Inferior parietal cortex (tissue), 1 donor: ENCODE measurements around the gene PRM3.

ENCODE experiments used
- DNase-seq: peaks from one replicate; pipeline ENCODE4 v3.0.0-alpha.2; 2016; ENCODE audit errors: extremely low spot score

The PRM3 gene

GRCh38 chr16:11242658-11243057 is 30.8 kb downstream of the PRM3 start:
- no peak for DNase-seq

- no peak for DNase-seq
Measured at GRCh38 chr16:11241480-11242204, 31.8 kb downstream of the PRM3 start.

- no peak for DNase-seq
Measured at GRCh38 chr16:11240636-11241473, 32.6 kb downstream of the PRM3 start.

DNA sequence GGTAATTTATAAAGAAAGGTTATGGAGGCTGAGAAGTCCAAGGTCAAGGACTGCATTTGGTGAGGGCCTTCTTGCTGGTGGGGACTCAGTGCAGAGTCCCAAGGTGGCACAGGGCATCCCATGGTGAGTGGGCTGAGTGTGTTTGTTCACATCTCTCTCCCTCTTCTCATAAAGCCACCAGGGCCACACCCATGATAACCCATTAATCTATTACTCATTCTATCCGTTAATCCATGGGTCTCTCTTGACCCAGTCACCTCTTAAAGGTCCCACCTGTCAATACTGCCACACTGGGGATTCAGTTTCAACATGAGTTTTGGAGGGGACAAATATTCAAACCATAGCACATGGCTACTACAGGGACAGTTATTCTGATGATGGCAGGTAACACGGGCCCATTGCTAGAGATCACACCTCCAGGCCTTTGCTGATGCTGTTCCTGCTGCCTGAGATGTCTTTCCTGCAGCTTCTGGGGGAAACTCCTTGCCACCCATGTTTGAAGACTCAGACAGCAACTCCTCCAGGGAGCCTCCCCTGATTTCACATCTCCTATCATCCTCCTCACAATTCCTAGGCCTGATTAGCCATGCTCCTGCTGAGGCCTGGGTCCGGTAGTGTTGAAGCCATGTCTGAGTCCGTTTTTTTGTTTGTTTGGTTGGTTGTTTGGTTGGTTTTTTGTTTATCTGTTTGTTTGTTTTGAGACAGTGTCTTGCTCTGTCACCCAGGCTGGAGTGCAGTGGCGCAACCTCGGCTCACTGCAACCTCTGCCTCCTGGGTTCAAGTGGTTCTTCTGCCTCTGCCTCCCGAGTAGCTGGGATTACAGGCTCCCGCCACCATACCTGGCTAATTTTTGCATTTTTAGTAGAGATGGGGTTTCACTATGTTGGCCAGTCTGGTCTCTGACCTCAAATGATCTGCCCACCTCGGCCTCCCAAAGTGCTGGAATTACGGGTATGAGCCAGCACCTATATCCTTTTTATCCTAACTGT is 33.5 kb downstream of the PRM3 start:
- DNase-seq: no peak

- DNase-seq: no peak
Measured at GRCh38 chr16:11238272-11239202, 34.9 kb downstream of the PRM3 start.

- DNase-seq: no peak
Measured at GRCh38 chr16:11236461-11237254, 36.8 kb downstream of the PRM3 start.

- no peak for DNase-seq
Measured at GRCh38 chr16:11235703-11235991, 37.8 kb downstream of the PRM3 start.

GRCh38 chr16:11234884-11235702 is 38.3 kb downstream of the PRM3 start:
- DNase-seq: no peak

- no peak for DNase-seq
Measured at GRCh38 chr16:11233727-11234376, 39.6 kb downstream of the PRM3 start.

- peak; percentile 33 for DNase-seq
Measured at GRCh38 chr16:11232852-11233726, 40.3 kb downstream of the PRM3 start.

DNA sequence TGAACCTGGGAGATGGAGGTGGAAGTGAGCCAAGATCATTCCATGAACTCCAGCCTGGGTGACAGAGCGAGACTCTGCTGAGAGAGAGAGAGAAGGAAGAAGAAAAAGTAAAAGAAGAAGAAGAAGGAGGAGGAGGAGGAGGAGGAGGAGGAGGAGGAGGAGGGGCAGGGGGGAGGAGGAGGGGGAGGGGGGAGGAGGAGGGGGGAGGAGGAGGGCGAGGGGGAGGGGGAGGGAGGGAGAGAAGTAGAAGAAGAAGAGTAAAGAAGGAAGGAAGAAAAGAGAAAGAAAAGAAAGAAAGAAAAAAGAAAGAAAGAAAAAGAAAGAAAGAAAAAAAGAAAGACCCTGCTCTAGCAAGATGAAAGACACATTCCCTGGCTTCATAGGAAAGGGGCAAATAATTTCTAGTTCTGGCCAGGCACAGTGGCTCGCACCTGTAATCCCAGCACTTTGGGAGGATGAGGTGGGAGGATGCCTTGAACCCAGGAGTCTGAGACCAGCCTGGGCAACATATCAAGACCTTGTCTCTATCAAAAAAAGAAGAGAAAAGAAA is 41.1 kb downstream of the PRM3 start:
- no peak for DNase-seq

DNA sequence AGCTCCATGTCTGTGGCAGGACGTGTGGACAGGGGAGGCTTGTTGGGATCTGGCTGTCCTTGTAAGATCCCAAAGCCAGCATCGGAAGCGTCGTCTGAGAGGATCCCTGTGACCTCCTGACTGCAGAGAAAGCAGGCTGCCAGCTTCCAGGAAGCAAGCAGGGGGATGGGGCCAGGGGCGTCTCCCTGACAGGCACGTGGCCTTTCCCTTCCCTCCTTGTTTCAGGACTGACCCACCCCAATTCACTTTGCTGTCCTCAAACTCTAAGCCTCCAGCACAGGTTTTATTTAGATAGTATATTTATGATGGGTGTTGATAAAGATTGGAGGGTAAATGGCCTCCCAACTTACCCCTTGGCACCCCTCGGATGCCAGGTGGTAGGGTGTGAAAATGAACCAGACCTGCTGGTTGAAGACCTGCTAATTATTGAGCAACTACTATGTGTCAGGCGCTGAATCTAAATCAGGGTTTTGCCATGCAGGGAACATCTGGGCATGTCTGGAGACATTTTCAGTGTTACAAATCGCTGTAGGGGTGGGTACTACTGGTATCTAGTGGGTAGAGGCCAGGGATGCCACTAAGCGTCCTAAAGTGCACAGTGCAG is 42.0 kb downstream of the PRM3 start:
- DNase-seq: no peak

- no peak for DNase-seq
Measured at GRCh38 chr16:11229906-11230305, 43.5 kb downstream of the PRM3 start.

DNA sequence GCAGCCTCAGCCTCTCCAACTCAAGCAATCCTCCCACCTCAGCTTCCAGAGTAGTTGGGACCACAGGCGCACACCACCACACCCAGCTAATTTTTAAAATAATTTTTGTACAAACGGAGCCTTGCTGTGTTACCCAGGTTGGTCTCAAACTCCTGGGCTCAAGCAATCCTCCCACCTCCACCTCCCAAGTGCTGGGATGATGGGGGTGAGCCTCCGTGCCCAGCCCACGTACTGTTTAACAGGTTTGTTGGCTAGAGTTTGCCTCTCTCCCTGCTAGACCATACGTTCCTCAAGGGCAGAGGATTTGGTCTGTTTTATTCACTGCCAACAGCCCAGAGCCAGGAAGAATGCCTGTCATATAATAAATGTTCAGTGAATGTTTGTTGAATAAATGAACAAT is 44.0 kb downstream of the PRM3 start:
- DNase-seq: no peak

- no peak for DNase-seq
Measured at GRCh38 chr16:11225677-11226549, 47.5 kb downstream of the PRM3 start.
